Mesenteric fat pad (tissue), 1 donor: ENCODE data around the gene MYZAP. TPM values are rescaled to one million over a fixed set of nuclear protein-coding genes. Genes with fewer than 3 reads are reported as not detected.

Experiments
- total RNA-seq: library from RNA; stranded (reverse); fragmentation: NEBNext Ultra II Directional; extraction: Animal tissue kit (Norgen Biotek cat#: 25700); gene quantifications from one replicate; pipeline ENCODE4 v1.2.1, GENCODE V29; 2021
- donor health status: DM: yes; HTN: yes; CAD: no.

The MYZAP gene
- total RNA-seq, 1 donor from 2014 or later, result 65.5 TPM

Other genes starting within 250 kb of the MYZAP start
- gene CGNL1, start 215.4 kb upstream of the MYZAP start, total RNA-seq, result 2.4 TPM
- 55.9 TPM for gene POLR2M, start 114.8 kb downstream of the MYZAP start, total RNA-seq